Muscle of arm (tissue), 14 donors: Measurements from ENCODE around the gene RACK1. TPM values are rescaled to one million over a fixed set of nuclear protein-coding genes. Genes with fewer than 3 reads are reported as not detected.
"Not testable (repeated sequence)": the region's sequence is repeated elsewhere in the genome, so short reads cannot be mapped to it uniquely, and the experiment has no call there.

Experiments used
- DNase-seq: peaks from one replicate; pipeline ENCODE4 v3.0.0-alpha.2; 2013
- long read RNA-seq, 11 donors: transcript quantifications; one replicate each; lab custom pipeline, GENCODE V29; 2026
- polyA plus RNA-seq, 12 donors: library from polyadenylated mRNA; unstranded; fragments of 120-200 nt; gene quantifications; one replicate each; pipeline ENCODE4 v1.2.1, GENCODE V29; 2013; ENCODE audit not compliant: insufficient read length in 12 of 12

The RACK1 gene
- 1,000 to 10,000 TPM in 11 of 12 donors, 100 to 1,000 TPM in 1; 840 to 3,401 (median 2,996) TPM for polyA plus RNA-seq
- long read RNA-seq, donor 1, transcript RACK1-227 (8 exons, 1,403 nt) = major isoform, 707 of 2,038 reads
- long read RNA-seq, donor 1, transcript RACK1-233 (3 exons, 791 nt) = minor isoform, 115 of 2,038 reads
- long read RNA-seq, donor 1, transcript RACK1-210 (8 exons, 1,098 nt) = minor isoform, 383 of 2,038 reads
- long read RNA-seq, donor 1, transcript RACK1-216 (2 exons, 358 nt) = minor isoform, 35 of 2,038 reads
- long read RNA-seq, donor 1, partial matches to known transcripts = 736 of 2,038 reads
- long read RNA-seq, donor 1, other reads (novel, unspliced or antisense) = 24 of 2,038 reads
- long read RNA-seq, donor 2, transcript RACK1-210 (8 exons, 1,098 nt) = minor isoform, 723 of 2,516 reads
- long read RNA-seq, donor 2, transcript RACK1-216 (2 exons, 358 nt) = minor isoform, 64 of 2,516 reads
- long read RNA-seq, donor 2, transcript RACK1-227 (8 exons, 1,403 nt) = major isoform, 931 of 2,516 reads
- long read RNA-seq, donor 2, transcript RACK1-233 (3 exons, 791 nt) = minor isoform, 141 of 2,516 reads
- long read RNA-seq, donor 2, partial matches to known transcripts = 562 of 2,516 reads
- long read RNA-seq, donor 2, other reads (novel, unspliced or antisense) = 54 of 2,516 reads
- long read RNA-seq, donor 3, transcript RACK1-227 (8 exons, 1,403 nt) = major isoform, 450 of 1,127 reads
- long read RNA-seq, donor 3, transcript RACK1-233 (3 exons, 791 nt) = minor isoform, 45 of 1,127 reads
- long read RNA-seq, donor 3, transcript RACK1-210 (8 exons, 1,098 nt) = minor isoform, 288 of 1,127 reads
- long read RNA-seq, donor 3, transcript RACK1-216 (2 exons, 358 nt) = minor isoform, 27 of 1,127 reads
- long read RNA-seq, donor 3, partial matches to known transcripts = 270 of 1,127 reads
- long read RNA-seq, donor 3, other reads (novel, unspliced or antisense) = 26 of 1,127 reads
- long read RNA-seq, donor 4, transcript RACK1-227 (8 exons, 1,403 nt) = major isoform, 386 of 1,001 reads
- long read RNA-seq, donor 4, transcript RACK1-210 (8 exons, 1,098 nt) = minor isoform, 254 of 1,001 reads
- long read RNA-seq, donor 4, transcript RACK1-233 (3 exons, 791 nt) = minor isoform, 37 of 1,001 reads
- long read RNA-seq, donor 4, transcript RACK1-216 (2 exons, 358 nt) = minor isoform, 18 of 1,001 reads
- long read RNA-seq, donor 4, partial matches to known transcripts = 278 of 1,001 reads
- long read RNA-seq, donor 4, other reads (novel, unspliced or antisense) = 5 of 1,001 reads
- long read RNA-seq, donor 5, transcript RACK1-210 (8 exons, 1,098 nt) = minor isoform, 882 of 2,735 reads
- long read RNA-seq, donor 5, transcript RACK1-227 (8 exons, 1,403 nt) = major isoform, 1,059 of 2,735 reads
- long read RNA-seq, donor 5, transcript RACK1-216 (2 exons, 358 nt) = minor isoform, 18 of 2,735 reads
- long read RNA-seq, donor 5, transcript RACK1-233 (3 exons, 791 nt) = minor isoform, 55 of 2,735 reads
- long read RNA-seq, donor 5, partial matches to known transcripts = 470 of 2,735 reads
- long read RNA-seq, donor 5, other reads (novel, unspliced or antisense) = 191 of 2,735 reads
- long read RNA-seq, donor 6, transcript RACK1-233 (3 exons, 791 nt) = minor isoform, 63 of 1,401 reads
- long read RNA-seq, donor 6, transcript RACK1-227 (8 exons, 1,403 nt) = major isoform, 510 of 1,401 reads
- long read RNA-seq, donor 6, transcript RACK1-210 (8 exons, 1,098 nt) = minor isoform, 393 of 1,401 reads
- long read RNA-seq, donor 6, transcript RACK1-216 (2 exons, 358 nt) = minor isoform, 30 of 1,401 reads
- long read RNA-seq, donor 6, partial matches to known transcripts = 359 of 1,401 reads
- long read RNA-seq, donor 6, other reads (novel, unspliced or antisense) = 20 of 1,401 reads
- long read RNA-seq, donor 7, transcript RACK1-233 (3 exons, 791 nt) = minor isoform, 42 of 1,003 reads
- long read RNA-seq, donor 7, transcript RACK1-210 (8 exons, 1,098 nt) = minor isoform, 289 of 1,003 reads
- long read RNA-seq, donor 7, transcript RACK1-216 (2 exons, 358 nt) = minor isoform, 15 of 1,003 reads
- long read RNA-seq, donor 7, transcript RACK1-227 (8 exons, 1,403 nt) = major isoform, 377 of 1,003 reads
- long read RNA-seq, donor 7, partial matches to known transcripts = 240 of 1,003 reads
- long read RNA-seq, donor 7, other reads (novel, unspliced or antisense) = 15 of 1,003 reads
- long read RNA-seq, donor 8, transcript RACK1-227 (8 exons, 1,403 nt) = major isoform, 1,178 of 2,779 reads
- long read RNA-seq, donor 8, transcript RACK1-216 (2 exons, 358 nt) = minor isoform, 27 of 2,779 reads
- long read RNA-seq, donor 8, transcript RACK1-210 (8 exons, 1,098 nt) = minor isoform, 795 of 2,779 reads
- long read RNA-seq, donor 8, transcript RACK1-233 (3 exons, 791 nt) = minor isoform, 42 of 2,779 reads
- long read RNA-seq, donor 8, partial matches to known transcripts = 520 of 2,779 reads
- long read RNA-seq, donor 8, other reads (novel, unspliced or antisense) = 144 of 2,779 reads
- long read RNA-seq, donor 9, transcript RACK1-233 (3 exons, 791 nt) = minor isoform, 53 of 1,310 reads
- long read RNA-seq, donor 9, transcript RACK1-210 (8 exons, 1,098 nt) = minor isoform, 311 of 1,310 reads
- long read RNA-seq, donor 9, transcript RACK1-227 (8 exons, 1,403 nt) = major isoform, 481 of 1,310 reads
- long read RNA-seq, donor 9, transcript RACK1-216 (2 exons, 358 nt) = minor isoform, 25 of 1,310 reads
- long read RNA-seq, donor 9, partial matches to known transcripts = 391 of 1,310 reads
- long read RNA-seq, donor 9, other reads (novel, unspliced or antisense) = 17 of 1,310 reads
- long read RNA-seq, donor 10, transcript RACK1-210 (8 exons, 1,098 nt) = minor isoform, 503 of 1,958 reads
- long read RNA-seq, donor 10, transcript RACK1-224 (8 exons, 1,150 nt) = minor isoform, 23 of 1,958 reads
- long read RNA-seq, donor 10, transcript RACK1-233 (3 exons, 791 nt) = minor isoform, 38 of 1,958 reads
- long read RNA-seq, donor 10, transcript RACK1-227 (8 exons, 1,403 nt) = major isoform, 928 of 1,958 reads
- long read RNA-seq, donor 10, partial matches to known transcripts = 360 of 1,958 reads
- long read RNA-seq, donor 10, other reads (novel, unspliced or antisense) = 59 of 1,958 reads
- long read RNA-seq, donor 11, transcript RACK1-210 (8 exons, 1,098 nt) = minor isoform, 605 of 2,193 reads
- long read RNA-seq, donor 11, transcript RACK1-227 (8 exons, 1,403 nt) = major isoform, 910 of 2,193 reads
- long read RNA-seq, donor 11, transcript RACK1-216 (2 exons, 358 nt) = minor isoform, 29 of 2,193 reads
- long read RNA-seq, donor 11, transcript RACK1-233 (3 exons, 791 nt) = minor isoform, 62 of 2,193 reads
- long read RNA-seq, donor 11, partial matches to known transcripts = 462 of 2,193 reads
- long read RNA-seq, donor 11, other reads (novel, unspliced or antisense) = 70 of 2,193 reads

GRCh38 chr5:181243564-181244343, at the start of gene RACK1:
Gene RACK1, minus strand, starts transcription at chr5:181243906. Its CDS starts 106 bp downstream, at chr5:181243800.
- DNase-seq = peak; percentile 94

GRCh38 chr5:181287331-181287730, 43.6 kb upstream of the RACK1 start:
- DNase-seq = not testable (repeated sequence)

GRCh38 chr5:181285962-181286705, 42.4 kb upstream of the RACK1 start:
- DNase-seq = not testable (repeated sequence)

- DNase-seq = not testable (repeated sequence)
Measured at GRCh38 chr5:181283841-181284755, 40.4 kb upstream of the RACK1 start.

GRCh38 chr5:181283347-181283746, 39.6 kb upstream of the RACK1 start:
- no peak for DNase-seq

GRCh38 chr5:181282874-181283273, 39.2 kb upstream of the RACK1 start:
- DNase-seq = no peak

- DNase-seq = not testable (repeated sequence)
Measured at GRCh38 chr5:181282415-181282814, 38.7 kb upstream of the RACK1 start.

GRCh38 chr5:181281984-181282316, 38.2 kb upstream of the RACK1 start:
- DNase-seq = no peak

GRCh38 chr5:181281077-181281983, 37.6 kb upstream of the RACK1 start:
- DNase-seq = no peak

GRCh38 chr5:181280251-181280762, 36.6 kb upstream of the RACK1 start:
- no peak for DNase-seq

- DNase-seq = not testable (repeated sequence)
Measured at GRCh38 chr5:181273433-181273744, 29.7 kb upstream of the RACK1 start.

- DNase-seq = no peak
Measured at GRCh38 chr5:181271081-181271480, 27.4 kb upstream of the RACK1 start.

GRCh38 chr5:181267907-181268306, 24.2 kb upstream of the RACK1 start:
- DNase-seq = not testable (repeated sequence)
